RWPE2 (cell line): ENCODE measurements around the gene XRCC6.
"Not testable (repeated sequence)": the region's sequence is repeated elsewhere in the genome, so short reads cannot be mapped to it uniquely, and the experiment has no call there.

ENCODE experiments used
- ATAC-seq: fragments of 200-7000 bp; cut with Tn5 transposase; 3 replicates; pipeline ENCODE4 v1.9.1; 2021; ENCODE audit warnings: low read depth
- DNase-seq: peaks from one replicate; pipeline ENCODE4 v3.0.0-alpha.2; 2020; ENCODE audit warnings: low spot score
- H3K27ac ChIP-seq: fragments of 450-650 bp; 2 replicates; pipeline ENCODE4 v1.5.1; 2017; ENCODE audit warnings: mild to moderate bottlenecking; ENCODE audit not compliant: poor library complexity, severe bottlenecking
- H3K27me3 ChIP-seq: fragments of 250-450 bp; sonication (Bioruptor Pico); 2 replicates; pipeline ENCODE4 v1.5.1; 2021; ENCODE audit warnings: mild to moderate bottlenecking, moderate library complexity; ENCODE audit not compliant: insufficient read depth, poor library complexity, severe bottlenecking
- H3K36me3 ChIP-seq: fragments of 250-450 bp; sonication (Bioruptor Pico); 2 replicates; pipeline ENCODE4 v1.5.1; 2020; ENCODE audit warnings: low read depth, mild to moderate bottlenecking, moderate library complexity
- H3K4me1 ChIP-seq: fragments of 250-450 bp; sonication (Bioruptor Pico); 2 replicates; pipeline ENCODE4 v1.5.1; 2021; ENCODE audit warnings: mild to moderate bottlenecking, moderate library complexity; ENCODE audit not compliant: insufficient read depth, poor library complexity, severe bottlenecking
- H3K4me3 ChIP-seq: fragments of 250-450 bp; sonication (Bioruptor Pico); 2 replicates; pipeline ENCODE4 v1.5.1; 2021; ENCODE audit warnings: mild to moderate bottlenecking, moderate library complexity; ENCODE audit not compliant: severe bottlenecking
- H3K9me3 ChIP-seq: fragments of 250-450 bp; sonication (Bioruptor Pico); 2 replicates; pipeline ENCODE4 v1.5.1; 2021; ENCODE audit warnings: mild to moderate bottlenecking, moderate library complexity; ENCODE audit not compliant: severe bottlenecking
- CTCF ChIP-seq: fragments of 450-650 bp; IDR thresholded peaks from one replicate; pipeline ENCODE4 v1.5.1; 2017; ENCODE audit warnings: mild to moderate bottlenecking, moderate library complexity; ENCODE audit not compliant: poor library complexity, severe bottlenecking

XRCC6 gene

GRCh38 chr22:41589391-41590241 is 31.5 kb upstream of the XRCC6 start, which contains the start of gene PMM1:
TSS of gene PMM1 (minus strand) at chr22:41589840. CDS start at chr22:41589805, 35 bp downstream.
- no peak for TF ChIP-seq CTCF

GRCh38 chr22:41593336-41593960 is 27.6 kb upstream of the XRCC6 start:
- H3K36me3 ChIP-seq, H3K4me3 ChIP-seq, H3K27ac ChIP-seq, H3K27me3 ChIP-seq, H3K9me3 ChIP-seq, ATAC-seq, DNase-seq: not testable (repeated sequence)
- H3K4me1 ChIP-seq: peaks cover 11% of the 10 kb centered on the region

More at GRCh38 chr22:41589391-41590241, 31.5 kb upstream of the XRCC6 start, which contains the start of gene PMM1:
- H3K9me3 ChIP-seq: no peaks in the 10 kb centered on the region
- no peaks in the 10 kb centered on the region for H3K27me3 ChIP-seq
- DNase-seq (peak; percentile 100), ATAC-seq (peak; percentile 95)
- no peaks in the 10 kb centered on the region for H3K36me3 ChIP-seq
- peaks cover 3% of the 10 kb centered on the region for H3K4me1 ChIP-seq
- H3K4me3 ChIP-seq: peak within 1 kb of the TSS; percentile 81
- H3K27ac ChIP-seq: peak within 1 kb of the TSS; percentile 24

GRCh38 chr22:41595703-41596102 is 25.4 kb upstream of the XRCC6 start:
- Histone ChIP-seq H3K36me3 (peaks cover 13% of the 10 kb centered on the region), H3K4me1 (peaks cover 24% of the 10 kb centered on the region), H3K9me3 (no peaks in the 10 kb centered on the region), H3K4me3 (no peak overlapping the region), H3K27me3 (no peaks in the 10 kb centered on the region), H3K27ac (no peak overlapping the region)
- ATAC-seq: no peak
- TF ChIP-seq CTCF: no peak
- DNase-seq: no peak

GRCh38 chr22:41596776-41597634 is 24.1 kb upstream of the XRCC6 start:
- peak overlapping the region; percentile 93 for H3K27ac ChIP-seq
- H3K36me3 ChIP-seq: peaks cover 20% of the 10 kb centered on the region
- H3K9me3 ChIP-seq: no peaks in the 10 kb centered on the region
- DNase-seq (no peak), ATAC-seq (peak; percentile 60)
- H3K4me3 ChIP-seq: no peak overlapping the region
- H3K27me3 ChIP-seq: no peaks in the 10 kb centered on the region
- H3K4me1 ChIP-seq: peaks cover 27% of the 10 kb centered on the region
- TF ChIP-seq CTCF: peak; percentile 79

GRCh38 chr22:41597635-41597953 is 23.5 kb upstream of the XRCC6 start:
- Histone ChIP-seq H3K27ac (peak overlapping the region; percentile 93), H3K4me3 (no peak overlapping the region), H3K9me3 (no peaks in the 10 kb centered on the region), H3K36me3 (peaks cover 24% of the 10 kb centered on the region), H3K27me3 (no peaks in the 10 kb centered on the region), H3K4me1 (peaks cover 27% of the 10 kb centered on the region)
- no peak for DNase-seq
- TF ChIP-seq CTCF: peak; percentile 48
- ATAC-seq: no peak
